Measurements from ENCODE around the gene TNNI3.
"Not testable (repeated sequence)": the region's sequence is repeated elsewhere in the genome, so short reads cannot be mapped to it uniquely, and the experiment has no call there.

The TNNI3 gene

DNA sequence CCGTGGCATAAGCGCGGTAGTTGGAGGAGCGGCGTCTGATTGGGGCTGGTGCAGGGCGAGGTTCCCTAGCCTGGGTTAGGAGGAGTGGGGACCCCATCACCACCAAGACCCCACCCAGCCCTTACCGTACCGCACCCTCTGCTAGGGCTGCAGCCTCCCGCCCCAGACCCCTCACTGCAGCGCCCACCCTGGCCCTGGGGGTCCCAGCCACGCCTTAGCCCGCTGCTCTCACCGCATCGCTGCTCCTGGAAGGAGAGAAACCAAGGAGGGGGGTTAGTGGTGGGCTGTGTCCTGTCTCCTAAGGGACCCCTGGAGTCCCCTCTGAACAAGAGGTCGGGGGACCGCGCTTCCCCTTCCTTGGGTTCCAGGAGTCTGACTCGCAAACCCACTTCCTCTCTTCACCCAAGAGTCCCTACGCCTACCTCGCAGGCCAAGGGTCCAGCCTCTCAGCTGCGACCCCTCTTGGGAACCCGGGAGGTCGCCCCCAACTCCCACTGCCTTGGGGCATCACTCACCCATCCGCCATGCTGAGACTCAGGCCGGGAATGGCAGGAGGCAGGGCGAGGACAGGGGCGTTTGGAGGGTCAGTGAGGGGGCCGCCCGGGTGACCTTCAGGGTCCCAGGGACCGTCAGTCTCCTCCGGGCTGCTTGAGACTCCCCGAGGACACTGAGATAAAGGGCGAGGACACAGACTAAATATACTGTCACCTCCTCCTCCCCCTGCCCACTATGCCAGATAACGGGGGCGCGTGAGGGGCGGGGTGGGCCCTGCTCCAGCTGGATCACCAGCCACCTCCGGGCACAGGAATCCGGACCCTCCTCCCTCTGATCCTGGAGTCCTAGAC, at the start of gene TNNI3:
Gene TNNI3, minus strand, starts transcription at position 669 of the 845 bp plus-strand sequence. Its CDS starts 143 bp downstream, at position 526.
- DNase-seq = no peak

DNA sequence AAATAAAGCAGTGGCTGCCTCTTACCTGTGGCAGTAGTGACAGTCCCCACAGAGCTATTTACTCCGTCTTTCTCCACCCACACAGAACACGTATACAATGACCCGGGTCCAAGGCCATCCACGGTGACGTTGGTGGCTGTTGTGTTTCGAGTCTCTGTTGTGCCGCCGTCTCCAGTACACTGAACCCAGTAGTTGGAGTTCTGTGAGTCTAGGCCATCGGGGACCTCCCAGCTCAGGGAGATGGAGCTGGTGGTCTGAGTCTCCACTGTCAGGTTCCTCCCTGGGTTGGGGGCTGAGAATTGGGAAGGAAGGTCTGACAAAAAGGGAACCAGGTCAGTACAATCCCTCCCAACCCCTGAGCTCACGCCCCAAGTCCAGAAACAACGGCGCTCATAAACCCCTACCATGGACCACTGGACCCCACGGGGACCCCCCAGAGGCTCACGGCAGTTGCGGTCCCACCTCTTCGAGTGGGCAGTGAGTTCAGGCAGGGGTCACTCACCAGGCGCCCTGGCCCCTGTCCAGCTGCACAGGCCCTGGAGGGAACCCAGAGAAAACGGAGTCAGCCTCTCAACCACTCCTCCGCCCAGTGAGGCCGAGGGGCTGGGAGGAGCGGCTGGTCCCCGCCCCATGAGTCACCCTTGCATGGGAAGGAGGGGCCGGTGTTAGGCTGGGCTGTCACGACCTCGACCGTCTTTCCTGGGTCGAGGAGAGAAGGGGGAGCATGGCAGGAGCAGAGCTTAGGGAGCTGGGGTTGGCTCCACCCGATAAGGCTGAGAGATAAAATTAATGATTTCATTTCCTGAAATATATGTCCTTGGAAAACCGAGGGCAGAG, 49.4 kb upstream of the TNNI3 start:
- no peak for DNase-seq

DNA sequence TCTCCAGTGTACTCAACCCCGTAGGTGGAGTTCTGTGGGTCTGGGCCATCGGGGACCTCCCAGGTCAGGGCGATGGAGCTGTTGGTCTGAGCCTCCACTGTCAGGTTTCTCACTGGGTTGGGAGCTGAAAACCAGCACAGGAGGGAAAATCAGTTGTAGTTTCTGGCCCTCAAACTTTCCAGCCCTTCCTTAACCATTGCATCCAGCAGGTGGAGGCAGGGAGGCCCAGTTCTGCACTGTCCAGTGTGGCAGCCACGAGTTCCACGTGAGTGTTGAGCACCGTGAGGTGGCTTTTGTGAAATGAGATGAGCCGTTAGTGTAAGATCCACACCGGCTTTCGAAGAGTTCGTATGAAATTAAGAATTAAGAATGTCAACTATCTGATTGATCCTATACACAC, 44.7 kb upstream of the TNNI3 start:
- not testable (repeated sequence) for DNase-seq

DNA sequence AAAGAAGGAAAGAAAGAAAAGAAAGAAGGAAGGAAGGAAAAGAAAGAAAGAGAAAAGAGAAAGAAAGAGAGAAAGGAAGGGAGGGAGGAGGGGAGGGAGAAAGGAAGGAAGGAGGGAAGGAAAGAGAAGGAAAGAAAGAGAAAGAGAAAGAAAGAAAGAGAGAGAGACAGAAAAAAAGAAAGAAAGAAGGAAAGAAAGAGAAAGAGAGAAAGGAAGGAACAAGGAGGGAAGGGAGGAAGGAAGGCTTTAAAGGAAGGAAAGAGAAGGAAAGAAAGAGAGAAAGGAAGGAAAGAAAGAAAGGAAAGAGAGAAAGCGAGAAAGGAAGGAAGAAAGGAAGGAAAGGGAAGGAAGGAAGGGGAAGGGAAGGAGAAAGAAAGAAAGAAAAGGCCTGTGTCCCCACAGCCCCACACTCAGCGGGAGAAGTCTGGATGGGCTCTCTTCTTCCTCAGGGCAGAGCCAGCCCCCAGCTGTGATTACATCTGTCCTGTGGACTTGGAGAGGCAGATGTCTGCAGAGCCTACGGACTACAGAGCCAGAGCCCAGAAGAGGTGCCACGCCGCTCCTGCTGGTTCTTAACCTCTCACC, 42.2 kb upstream of the TNNI3 start:
- no peak for DNase-seq

DNA sequence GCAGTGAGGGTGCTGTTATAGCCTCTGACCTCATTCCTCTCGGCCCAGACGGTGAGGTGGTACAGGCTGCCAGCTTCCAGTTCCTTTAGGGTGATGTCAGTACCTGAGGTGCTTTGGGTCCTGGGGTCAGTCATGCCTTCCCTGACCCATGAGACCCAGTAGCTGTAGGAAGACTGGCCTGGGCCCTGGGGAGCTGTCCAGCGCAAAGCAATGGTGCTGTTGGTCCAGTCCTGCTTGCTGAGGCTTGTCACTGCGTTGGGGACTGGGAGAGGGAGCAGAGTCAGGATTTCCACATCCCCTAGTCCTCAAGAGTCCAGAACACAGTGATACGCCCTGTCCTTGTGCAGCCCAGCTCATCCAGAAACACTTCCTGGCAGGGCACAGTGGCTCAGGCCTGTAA, 41.1 kb upstream of the TNNI3 start:
- no peak for DNase-seq

DNA sequence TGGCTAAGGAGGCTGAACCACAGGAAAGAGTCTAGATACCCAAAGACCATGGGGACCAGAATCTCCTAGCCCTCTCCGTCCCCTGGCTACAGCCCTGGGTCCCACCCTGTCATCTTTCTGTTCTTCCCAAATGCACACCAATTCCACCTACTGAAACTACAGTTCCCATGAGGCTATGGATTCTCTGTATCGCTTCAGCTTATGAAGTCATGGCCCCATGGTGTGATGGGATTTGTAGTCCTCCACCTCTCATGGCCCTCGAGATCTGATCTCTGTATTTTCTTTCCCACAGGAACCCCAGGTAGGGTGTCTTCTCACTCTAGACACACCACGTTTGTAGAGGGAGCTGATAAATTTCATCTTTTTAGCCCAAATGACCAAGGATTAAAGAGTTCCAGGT, 40.0 kb upstream of the TNNI3 start:
- no peak for DNase-seq

DNA sequence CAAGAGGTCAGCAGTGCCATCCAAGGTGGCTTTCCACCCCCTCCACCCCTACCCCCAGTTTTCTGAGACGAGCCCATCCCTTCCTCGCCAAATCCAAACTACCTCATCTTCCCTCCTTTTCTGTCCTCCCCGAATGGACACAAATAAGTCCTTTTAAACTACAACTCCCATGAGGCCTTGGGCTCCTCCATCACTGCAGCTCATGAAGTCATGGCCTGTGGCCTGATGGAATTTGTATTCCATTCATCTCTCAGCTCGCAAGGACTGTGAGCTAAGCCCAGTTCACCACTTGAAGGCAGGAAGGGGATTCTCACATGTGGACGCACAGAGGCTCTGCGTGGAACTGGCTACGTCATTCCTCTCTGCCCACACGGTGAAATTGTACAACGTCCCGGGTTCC, 39.3 kb upstream of the TNNI3 start:
- no peak for DNase-seq

DNA sequence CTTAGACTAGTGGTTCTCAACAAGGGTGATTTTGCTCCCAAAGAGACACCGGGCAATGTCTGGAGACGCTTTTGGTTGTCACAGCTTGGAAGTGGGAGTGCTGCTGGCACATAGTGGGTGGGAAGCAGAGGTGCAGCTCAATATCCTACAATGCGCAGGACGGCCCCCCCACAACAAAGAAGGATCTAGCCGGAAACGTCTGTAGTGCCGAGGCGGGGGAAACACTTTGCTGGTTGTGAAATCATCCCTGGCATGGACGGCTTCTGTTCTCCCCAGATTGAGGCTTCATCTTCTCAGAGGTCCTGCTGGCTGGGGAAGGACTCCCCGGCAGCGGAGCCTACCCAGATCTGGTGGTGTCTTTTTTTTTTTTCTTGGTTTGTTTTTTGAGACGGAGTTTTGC, 35.9 kb upstream of the TNNI3 start:
- DNase-seq = no peak

DNA sequence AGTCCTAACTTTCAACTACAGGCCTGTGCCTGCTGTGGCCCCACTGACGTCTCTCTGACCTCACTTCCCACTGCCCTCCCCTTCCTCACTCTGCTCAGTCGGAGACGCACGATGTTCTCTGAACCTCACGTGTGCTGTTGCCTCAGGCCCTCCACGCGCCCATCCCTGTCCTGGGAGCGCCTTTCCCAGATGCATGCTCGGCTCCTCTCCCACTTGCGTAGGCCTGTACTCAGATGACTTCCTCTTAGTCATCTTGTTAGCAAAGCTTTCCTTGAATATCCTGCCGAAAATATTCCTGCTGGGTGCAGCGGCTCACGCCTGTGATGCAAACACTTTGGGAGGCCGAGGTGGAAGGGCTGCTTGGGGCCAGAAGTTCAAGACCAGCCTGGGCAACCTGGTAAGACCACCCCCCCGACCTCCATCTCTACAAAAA, 31.9 kb upstream of the TNNI3 start:
- no peak for DNase-seq

DNA sequence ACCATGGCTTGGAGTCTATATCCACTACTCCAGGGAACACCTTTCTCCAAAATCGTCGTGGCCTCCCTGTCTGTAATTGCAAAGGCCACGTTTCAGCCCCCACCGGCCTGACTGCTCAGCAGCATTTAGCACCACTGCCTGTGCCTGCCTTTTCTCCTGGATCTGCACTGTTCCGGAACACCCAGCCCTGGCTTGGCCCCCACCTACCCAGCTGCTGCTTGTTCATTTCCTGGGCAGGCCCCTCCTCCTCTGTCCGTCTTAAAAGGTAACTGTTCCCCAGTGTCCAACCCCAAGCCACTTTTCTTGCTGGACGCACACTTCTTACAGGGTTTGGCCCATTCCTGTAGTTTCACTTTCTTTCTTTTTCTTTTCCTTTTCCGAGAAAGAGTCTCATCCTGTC, 31.1 kb upstream of the TNNI3 start:
- no peak for DNase-seq

DNA sequence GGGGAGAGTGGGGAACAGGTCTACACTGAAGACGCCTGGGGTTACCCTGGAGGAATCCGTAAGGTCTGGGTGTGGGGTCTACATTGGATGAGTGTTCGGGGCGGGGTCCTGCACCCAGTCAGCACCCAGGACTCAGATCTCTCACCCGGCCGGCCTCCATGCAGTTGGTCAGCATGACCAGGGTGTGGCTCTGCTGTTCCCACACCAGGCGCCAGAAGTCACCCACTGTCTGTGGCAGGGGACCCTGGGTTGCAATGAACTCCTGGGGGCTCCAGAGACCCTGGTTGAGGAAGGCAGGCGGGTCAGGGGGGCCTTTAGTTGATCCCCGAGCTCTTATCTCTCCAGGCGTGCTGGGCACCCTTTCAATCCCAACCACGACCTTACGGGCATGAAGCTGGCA, 28.5 kb upstream of the TNNI3 start:
- no peak for DNase-seq

DNA sequence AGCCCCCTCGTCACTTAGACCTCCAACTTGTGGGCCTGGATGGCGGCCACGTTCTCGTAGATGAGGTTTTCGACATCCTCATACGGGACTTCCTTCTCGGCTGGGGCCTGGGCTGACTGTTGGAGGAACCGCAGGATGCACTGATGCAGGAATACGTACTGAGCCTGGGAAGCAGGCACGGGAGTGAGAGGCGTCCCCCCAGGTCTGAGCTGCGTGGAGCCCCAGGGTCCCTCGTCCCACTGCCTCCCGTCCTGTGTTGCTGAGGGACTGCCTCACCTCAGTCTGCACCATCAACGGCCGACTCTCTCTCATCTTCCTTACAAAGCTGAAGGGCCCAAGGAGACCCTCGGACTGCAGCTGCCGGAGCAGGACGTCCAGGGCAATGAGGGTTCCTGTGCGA, 24.2 kb upstream of the TNNI3 start:
- no peak for DNase-seq

DNA sequence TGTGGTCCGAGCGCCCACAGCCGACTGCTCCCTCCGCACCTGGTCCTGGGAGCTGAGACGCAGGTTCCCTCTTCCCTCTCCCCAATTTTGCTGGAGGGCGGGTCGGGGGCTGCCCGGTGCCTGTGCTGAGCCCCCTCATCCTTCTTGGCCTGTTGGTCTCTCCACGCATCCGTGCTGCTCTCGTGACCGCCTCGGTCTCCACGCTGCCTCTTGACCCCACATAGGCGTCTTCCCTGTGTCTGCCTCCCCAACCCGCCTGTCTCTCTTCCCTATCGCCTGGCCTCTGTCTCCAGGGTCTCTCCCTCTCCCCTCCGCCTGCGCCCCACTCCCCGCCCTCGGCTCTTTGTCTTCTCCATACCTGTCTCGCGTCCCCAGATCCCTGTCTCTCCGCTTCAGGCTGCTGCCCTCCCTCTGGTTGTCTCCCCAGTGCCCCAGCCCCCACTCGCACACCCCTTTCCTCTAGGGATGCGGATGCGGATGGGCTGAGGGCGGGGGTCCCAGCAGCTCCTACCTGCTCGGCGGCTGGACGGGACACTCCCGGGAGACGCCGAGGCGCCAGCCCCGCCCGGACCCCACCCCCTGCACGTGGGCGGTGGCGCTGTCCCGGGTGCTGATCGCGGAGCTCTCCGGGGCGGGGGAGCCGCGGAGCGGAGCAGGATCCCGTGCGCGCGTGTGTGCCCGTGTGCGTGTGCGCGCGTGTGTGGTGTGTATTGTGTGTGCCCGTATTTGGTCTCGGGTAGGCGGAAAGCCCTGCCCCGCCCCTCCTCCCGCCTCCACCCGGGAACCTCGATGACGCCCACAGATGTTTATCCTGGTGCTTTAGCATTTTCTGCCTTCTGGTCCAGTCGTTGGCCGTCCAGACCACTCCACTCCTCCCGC, 22.3 kb upstream of the TNNI3 start, which contains the start of gene SYT5:
Gene SYT5, minus strand, starts transcription at position 684 of the 879 bp plus-strand sequence. CDS start 1,248 bp downstream, outside the sequence.
- no peak for DNase-seq

DNA sequence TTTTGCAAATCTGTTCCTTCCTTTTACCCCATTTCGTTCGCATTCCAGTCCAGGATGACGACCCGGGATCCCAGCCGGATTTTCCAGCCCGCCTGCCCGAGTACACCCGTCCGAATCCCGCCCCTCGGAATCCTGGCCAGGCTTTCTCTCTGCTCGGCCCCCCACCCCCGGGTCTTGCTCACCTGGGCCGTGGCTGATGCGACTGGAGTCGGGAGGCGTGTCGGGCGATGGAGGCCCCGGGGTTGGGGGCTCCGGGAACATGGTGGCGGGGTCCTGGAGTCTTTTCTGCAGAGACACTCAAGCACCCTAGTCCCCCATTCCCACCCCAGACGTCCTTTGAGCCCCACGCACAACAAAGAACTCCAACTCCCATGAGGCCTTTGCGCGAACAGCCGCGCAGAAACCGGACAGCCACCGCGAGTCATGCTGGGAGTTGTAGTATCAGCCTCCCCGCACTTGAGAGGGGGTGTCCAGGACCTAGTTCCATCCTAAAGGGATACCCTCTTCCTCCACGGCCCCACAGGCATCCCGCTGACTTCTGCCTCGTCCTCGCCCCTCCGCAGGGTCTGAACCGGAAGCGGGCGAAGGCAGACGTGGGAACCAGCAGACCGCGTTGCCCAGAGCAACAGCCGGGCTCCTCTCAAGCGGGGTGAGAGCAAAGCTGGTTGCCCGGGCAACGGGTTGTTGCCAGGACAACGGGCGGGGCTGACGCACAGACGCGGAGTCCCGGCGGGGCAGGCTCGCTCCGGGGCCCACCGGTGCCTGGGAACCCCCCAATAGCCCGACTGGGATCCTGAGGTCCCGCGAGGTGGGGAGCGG, 21.5 kb upstream of the TNNI3 start:
- peak; percentile 92 for DNase-seq

DNA sequence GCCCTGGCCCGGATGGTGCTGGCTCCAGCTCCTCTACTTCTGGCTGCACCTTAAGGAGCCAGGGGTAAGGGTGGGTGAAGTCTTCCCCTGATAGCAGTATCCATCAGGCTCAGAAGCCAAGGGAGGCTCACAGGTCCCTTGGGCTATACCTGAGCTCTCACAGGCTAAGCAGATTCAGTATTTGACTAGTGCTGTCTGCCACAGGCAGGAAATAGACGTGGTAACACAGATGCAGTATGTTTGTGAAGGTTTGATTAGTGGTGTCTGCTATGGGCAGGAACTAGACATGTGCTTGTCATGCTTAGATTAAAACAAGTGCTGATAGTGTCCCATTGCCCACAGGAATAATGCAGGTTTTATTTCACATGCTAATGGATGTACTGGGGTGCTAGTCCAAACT, 18.5 kb upstream of the TNNI3 start:
- no peak for DNase-seq

DNA sequence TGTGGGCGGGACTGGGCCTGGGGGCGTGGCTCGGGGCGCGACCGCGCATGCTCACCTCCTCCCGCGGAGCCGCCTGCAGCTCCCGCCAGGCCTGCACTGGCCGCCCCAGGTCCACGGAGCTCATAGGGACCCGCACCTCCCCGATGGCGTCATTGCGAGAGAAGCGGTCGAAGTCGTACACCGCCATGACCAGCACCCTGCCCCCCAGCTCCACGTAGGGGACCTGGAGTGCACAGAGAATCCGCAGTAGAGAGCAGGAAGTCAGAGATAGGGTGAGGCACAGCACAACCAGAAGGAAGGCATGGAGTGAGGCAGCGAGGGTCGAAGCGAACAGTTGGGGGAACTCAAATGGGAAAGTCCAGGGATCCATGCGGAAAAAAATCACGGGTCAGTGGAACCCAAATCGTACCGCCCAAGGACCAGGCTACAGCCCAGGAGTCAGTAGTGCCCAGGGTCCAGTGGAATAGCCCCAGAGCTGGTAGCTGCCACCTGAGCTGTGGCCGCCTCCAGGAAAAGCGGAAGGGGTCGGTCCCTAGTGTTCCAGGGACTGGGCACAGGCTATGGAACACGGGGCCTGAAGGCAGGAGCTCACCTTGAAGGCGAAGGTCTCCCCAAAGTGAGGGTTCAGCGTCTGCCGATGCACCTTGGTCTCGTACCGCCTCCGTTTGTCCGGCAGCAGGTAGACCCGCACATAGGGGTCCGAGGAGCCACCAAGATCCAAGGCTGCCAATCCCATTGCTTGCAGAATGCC, 17.8 kb upstream of the TNNI3 start:
- no peak for DNase-seq

DNA sequence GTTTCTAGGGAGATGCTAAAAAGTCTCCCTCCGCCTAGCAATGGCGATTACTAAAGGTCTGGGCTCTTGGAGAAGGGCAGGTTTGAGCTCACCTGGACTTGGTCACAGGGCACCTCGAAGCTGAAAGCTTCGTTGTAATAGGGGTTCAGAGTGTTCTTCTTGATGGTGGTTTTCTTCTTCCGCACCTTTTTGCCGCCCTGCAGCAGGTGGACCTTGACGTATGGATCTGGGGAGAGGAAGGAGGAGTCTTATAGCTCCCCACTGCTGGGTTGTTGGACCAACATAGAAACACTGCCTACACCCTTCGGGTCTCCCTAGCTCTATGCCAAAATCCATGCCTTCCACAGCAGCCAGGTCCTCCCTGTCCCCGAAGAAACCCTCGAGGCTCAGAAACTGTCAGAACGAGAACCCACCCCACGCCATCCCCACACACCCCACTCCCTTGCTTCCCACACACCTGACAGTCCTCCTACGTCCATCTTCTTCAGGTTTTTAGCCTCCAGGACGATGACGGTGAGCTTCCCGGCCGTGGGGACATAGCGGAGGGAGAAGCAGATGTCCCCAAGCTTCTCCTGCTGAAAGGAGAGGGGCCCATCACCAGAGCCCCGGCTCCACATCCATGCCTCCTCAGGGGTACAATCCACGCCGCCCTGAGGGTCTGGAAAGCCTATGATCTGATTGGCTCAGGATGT, 17.0 kb upstream of the TNNI3 start:
- DNase-seq = no peak

DNA sequence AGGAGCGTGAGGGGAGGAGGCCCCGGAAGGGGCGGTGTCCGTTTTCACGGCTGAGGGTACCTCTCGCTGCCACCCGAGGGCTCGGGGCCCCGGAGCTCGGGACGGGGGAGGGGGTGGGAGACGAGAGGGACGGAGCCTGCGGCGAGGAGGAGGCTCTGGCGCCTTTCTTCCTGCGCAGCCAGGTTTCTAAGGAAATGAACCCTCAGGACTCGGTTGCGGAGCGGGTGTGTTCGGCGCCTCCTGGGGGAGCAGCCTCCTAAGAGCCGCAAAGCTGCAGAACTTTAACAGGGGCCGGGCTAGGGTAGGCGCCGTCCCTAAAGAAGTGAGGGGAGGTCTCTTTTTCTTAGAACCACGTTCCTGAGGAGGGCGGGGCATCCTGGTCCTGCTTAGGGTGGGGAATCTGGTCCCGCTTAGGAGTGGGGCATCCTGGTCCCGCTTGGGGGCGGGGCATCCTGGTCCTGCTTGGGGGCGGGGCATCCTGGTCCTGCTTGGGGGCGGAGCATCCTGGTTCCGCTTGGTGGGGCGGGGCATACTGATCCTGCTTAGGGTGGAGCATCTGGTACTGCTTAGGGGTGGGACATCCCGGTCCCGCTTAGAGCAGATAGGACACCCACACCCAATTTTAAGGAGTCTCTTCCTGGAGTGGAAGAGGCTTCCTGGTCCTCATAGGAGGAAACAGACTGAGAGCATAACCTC, 16.3 kb upstream of the TNNI3 start:
- peak; percentile 49 for DNase-seq

DNA sequence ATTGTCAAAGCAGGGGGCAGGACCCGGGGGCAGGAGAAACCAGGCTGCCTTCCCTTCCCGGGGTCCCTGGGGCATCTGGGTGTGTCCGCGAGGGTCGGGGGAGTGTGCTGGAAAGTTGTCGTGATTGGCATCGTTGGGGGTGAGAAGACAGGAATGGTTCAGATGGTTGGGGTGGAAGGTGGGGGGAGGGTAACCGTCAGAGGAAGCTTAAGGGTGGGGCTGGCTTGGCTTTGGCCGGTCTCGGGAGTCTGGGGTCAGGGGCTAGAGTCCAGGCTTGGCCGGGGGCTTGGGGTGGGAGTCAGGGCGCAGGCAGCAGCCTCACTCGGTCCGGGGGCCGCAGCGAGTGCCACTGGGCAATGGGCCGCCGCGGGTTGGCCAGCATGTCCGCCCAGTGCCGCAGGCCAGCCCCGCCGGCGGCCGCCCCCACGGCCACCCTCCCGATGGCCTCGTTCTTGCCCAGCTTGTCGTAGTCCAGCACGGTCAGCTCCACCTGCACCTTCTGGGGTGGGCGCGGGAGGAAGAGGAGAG, 15.7 kb upstream of the TNNI3 start:
- DNase-seq = no peak
